ENCODE data around the gene NEXN.

DNA sequence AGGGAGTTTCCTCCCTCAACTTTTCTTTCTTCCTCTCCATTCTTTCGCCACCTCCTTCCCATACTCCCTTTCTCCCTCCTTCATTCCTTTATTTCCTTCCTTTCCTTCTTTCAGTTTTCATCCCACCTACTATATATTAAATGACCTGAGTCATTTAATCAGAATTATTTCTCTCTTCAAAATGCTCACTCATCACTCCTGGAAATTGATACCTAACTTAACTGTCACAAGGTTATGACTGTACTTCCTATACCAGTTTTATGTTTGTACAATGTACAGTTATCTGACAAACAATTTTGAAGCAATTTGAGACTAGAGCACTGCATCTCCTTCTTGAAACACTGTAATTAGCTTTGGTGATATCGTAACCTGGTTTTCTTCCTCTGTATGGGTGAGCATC is 41.4 kb downstream of the NEXN start:
- TF ChIP-seq, protein P1, sequence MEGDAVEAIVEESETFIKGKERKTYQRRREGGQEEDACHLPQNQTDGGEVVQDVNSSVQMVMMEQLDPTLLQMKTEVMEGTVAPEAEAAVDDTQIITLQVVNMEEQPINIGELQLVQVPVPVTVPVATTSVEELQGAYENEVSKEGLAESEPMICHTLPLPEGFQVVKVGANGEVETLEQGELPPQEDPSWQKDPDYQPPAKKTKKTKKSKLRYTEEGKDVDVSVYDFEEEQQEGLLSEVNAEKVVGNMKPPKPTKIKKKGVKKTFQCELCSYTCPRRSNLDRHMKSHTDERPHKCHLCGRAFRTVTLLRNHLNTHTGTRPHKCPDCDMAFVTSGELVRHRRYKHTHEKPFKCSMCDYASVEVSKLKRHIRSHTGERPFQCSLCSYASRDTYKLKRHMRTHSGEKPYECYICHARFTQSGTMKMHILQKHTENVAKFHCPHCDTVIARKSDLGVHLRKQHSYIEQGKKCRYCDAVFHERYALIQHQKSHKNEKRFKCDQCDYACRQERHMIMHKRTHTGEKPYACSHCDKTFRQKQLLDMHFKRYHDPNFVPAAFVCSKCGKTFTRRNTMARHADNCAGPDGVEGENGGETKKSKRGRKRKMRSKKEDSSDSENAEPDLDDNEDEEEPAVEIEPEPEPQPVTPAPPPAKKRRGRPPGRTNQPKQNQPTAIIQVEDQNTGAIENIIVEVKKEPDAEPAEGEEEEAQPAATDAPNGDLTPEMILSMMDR (conservative IDR thresholded peaks at IDR 0.05): no peak
- TF ChIP-seq ZFX (IDR thresholded peaks at IDR 0.05): no peak
